Measurements from ENCODE around the gene CCPG1.

The CCPG1 gene

DNA sequence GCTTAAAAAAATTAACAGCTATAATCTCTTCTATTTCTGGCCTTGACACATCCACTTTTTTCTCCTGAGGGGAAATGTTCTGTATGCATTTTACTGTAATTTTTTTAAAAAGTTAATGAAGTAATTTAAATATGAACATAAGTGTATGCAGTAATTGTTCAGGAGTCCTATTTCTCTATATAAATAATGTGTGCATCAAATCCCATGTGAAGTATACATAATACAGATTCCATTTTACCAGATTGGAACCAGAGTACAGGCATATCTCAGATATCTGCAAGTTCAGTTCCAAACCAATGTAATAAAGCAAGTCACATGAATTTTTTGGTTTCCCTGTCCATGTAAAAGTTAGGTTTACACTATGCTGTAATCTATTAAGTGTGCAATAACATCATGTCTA, 26.6 kb downstream of the CCPG1 start:
- no peaks in the 10 kb centered on the region for H3K27me3 ChIP-seq (ENCODE audit: control insufficient read depth, insufficient read depth, low read length)
- no peaks in the 10 kb centered on the region for H3K36me3 ChIP-seq (ENCODE audit: control insufficient read depth, insufficient read depth, low read length)
- H3K27ac ChIP-seq (ENCODE audit: low read depth, low read length): no peak overlapping the region
- H3K4me3 ChIP-seq (ENCODE audit: low read depth, low read length): no peak overlapping the region
- no peaks in the 10 kb centered on the region for H3K9me3 ChIP-seq (ENCODE audit: control insufficient read depth, insufficient read depth, low read length)
- no peak overlapping the region for H3K9ac ChIP-seq (ENCODE audit: low read depth, low read length)
- H3K4me1 ChIP-seq (ENCODE audit: control insufficient read depth, insufficient read depth, low read length): no peaks in the 10 kb centered on the region

GRCh38 chr15:55379095-55379494, 29.1 kb downstream of the CCPG1 start:
- Histone ChIP-seq H3K36me3 (ENCODE audit: control insufficient read depth, insufficient read depth, low read length) (no peaks in the 10 kb centered on the region), H3K27me3 (ENCODE audit: control insufficient read depth, insufficient read depth, low read length) (no peaks in the 10 kb centered on the region), H3K9me3 (ENCODE audit: control insufficient read depth, insufficient read depth, low read length) (no peaks in the 10 kb centered on the region), H3K27ac (ENCODE audit: low read depth, low read length) (no peak overlapping the region), H3K4me1 (ENCODE audit: control insufficient read depth, insufficient read depth, low read length) (no peaks in the 10 kb centered on the region), H3K9ac (ENCODE audit: low read depth, low read length) (no peak overlapping the region), H3K4me3 (ENCODE audit: low read depth, low read length) (no peak overlapping the region)

- Histone ChIP-seq H3K9me3 (ENCODE audit: control insufficient read depth, insufficient read depth, low read length) (no peaks in the 10 kb centered on the region), H3K4me1 (ENCODE audit: control insufficient read depth, insufficient read depth, low read length) (no peaks in the 10 kb centered on the region), H3K27ac (ENCODE audit: low read depth, low read length) (no peak overlapping the region), H3K27me3 (ENCODE audit: control insufficient read depth, insufficient read depth, low read length) (no peaks in the 10 kb centered on the region), H3K4me3 (ENCODE audit: low read depth, low read length) (no peak overlapping the region), H3K36me3 (ENCODE audit: control insufficient read depth, insufficient read depth, low read length) (no peaks in the 10 kb centered on the region), H3K9ac (ENCODE audit: low read depth, low read length) (no peak overlapping the region)
Measured at GRCh38 chr15:55372701-55373440, 35.3 kb downstream of the CCPG1 start.

DNA sequence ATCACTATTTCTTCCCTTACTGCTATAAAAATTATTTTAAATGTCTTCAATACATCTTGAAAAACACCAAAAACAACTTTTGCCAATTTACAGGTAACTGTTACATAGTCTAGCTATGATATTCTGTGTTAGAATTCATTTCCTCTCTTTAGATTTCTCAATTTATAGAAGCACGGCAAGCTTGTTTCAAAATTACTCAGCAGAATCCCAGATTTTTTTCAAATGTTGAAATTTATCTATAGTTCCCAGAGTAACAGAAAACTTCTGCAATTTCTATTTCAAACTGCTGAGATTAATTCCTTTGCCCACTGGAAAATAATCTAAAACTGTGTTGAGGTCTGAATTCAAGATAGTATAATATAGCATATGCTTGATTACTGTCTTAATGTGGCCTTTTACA, 41.2 kb downstream of the CCPG1 start:
- no peaks in the 10 kb centered on the region for H3K4me1 ChIP-seq (ENCODE audit: control insufficient read depth, insufficient read depth, low read length)
- H3K36me3 ChIP-seq (ENCODE audit: control insufficient read depth, insufficient read depth, low read length): no peaks in the 10 kb centered on the region
- no peak overlapping the region for H3K4me3 ChIP-seq (ENCODE audit: low read depth, low read length)
- H3K9ac ChIP-seq (ENCODE audit: low read depth, low read length): no peak overlapping the region
- no peak overlapping the region for H3K27ac ChIP-seq (ENCODE audit: low read depth, low read length)
- H3K27me3 ChIP-seq (ENCODE audit: control insufficient read depth, insufficient read depth, low read length): no peaks in the 10 kb centered on the region
- H3K9me3 ChIP-seq (ENCODE audit: control insufficient read depth, insufficient read depth, low read length): no peaks in the 10 kb centered on the region

GRCh38 chr15:55362641-55363040, 45.5 kb downstream of the CCPG1 start:
- H3K27ac ChIP-seq (ENCODE audit: low read depth, low read length): no peak overlapping the region
- peaks cover 11% of the 10 kb centered on the region; the same call in 1 of the 2 replicates for H3K4me1 ChIP-seq (ENCODE audit: control insufficient read depth, insufficient read depth, low read length)
- H3K4me3 ChIP-seq (ENCODE audit: low read depth, low read length): no peak overlapping the region
- no peak overlapping the region for H3K9ac ChIP-seq (ENCODE audit: low read depth, low read length)
- no peaks in the 10 kb centered on the region for H3K36me3 ChIP-seq (ENCODE audit: control insufficient read depth, insufficient read depth, low read length)
- H3K9me3 ChIP-seq (ENCODE audit: control insufficient read depth, insufficient read depth, low read length): no peaks in the 10 kb centered on the region
- no peaks in the 10 kb centered on the region for H3K27me3 ChIP-seq (ENCODE audit: control insufficient read depth, insufficient read depth, low read length)

DNA sequence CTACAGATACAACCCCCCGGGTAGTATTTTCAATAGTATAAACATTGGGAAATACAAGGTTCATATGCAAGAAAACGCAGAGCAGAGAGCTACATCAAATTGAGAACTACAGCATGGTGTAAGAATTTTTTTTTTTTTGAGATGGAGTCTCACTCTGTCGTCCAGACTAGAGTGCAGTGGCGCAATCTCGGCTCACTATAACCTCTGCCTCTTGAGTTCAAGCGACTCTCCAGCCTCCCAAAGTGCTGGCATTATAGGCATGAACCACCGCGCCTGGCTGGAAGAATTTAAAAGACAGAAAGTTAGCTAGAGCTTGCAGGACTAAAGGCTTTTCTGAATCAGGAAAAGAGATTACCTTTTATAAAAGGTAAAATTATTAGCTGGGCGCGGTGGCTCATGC, 47.1 kb downstream of the CCPG1 start:
- Histone ChIP-seq H3K36me3 (ENCODE audit: control insufficient read depth, insufficient read depth, low read length) (no peaks in the 10 kb centered on the region), H3K27ac (ENCODE audit: low read depth, low read length) (no peak overlapping the region), H3K9me3 (ENCODE audit: control insufficient read depth, insufficient read depth, low read length) (no peaks in the 10 kb centered on the region), H3K4me1 (ENCODE audit: control insufficient read depth, insufficient read depth, low read length) (peaks cover 11% of the 10 kb centered on the region; the same call in 1 of the 2 replicates), H3K27me3 (ENCODE audit: control insufficient read depth, insufficient read depth, low read length) (no peaks in the 10 kb centered on the region), H3K4me3 (ENCODE audit: low read depth, low read length) (no peak overlapping the region), H3K9ac (ENCODE audit: low read depth, low read length) (no peak overlapping the region)

DNA sequence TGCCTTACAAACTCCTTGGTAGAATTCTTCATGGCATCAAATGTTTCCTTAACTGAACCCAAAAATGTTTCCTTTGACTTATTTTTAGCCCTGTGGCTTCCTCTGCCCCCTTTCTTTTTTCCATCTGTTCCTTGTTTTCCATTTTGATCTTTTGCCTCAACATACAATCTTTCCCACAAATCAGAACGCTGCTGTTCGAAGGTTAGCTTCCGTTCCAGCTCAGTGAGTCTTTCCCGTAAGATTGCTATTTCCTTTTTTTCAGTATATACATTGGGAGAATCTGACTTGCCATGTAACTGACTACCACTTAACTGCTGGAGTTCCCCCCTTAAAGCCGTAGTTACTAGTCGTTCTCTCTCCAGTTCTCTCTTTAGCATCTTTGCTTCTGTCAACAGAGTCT, 47.9 kb downstream of the CCPG1 start:
- Histone ChIP-seq H3K4me1 (ENCODE audit: control insufficient read depth, insufficient read depth, low read length) (peaks cover 11% of the 10 kb centered on the region; the same call in 1 of the 2 replicates), H3K27ac (ENCODE audit: low read depth, low read length) (no peak overlapping the region), H3K9ac (ENCODE audit: low read depth, low read length) (no peak overlapping the region)

GRCh38 chr15:55358471-55358870, 49.7 kb downstream of the CCPG1 start:
- Histone ChIP-seq H3K4me3 (ENCODE audit: low read depth, low read length) (no peak overlapping the region), H3K4me1 (ENCODE audit: control insufficient read depth, insufficient read depth, low read length) (peaks cover 13% of the 10 kb centered on the region), H3K27me3 (ENCODE audit: control insufficient read depth, insufficient read depth, low read length) (no peaks in the 10 kb centered on the region), H3K9ac (ENCODE audit: low read depth, low read length) (no peak overlapping the region), H3K36me3 (ENCODE audit: control insufficient read depth, insufficient read depth, low read length) (no peaks in the 10 kb centered on the region), H3K9me3 (ENCODE audit: control insufficient read depth, insufficient read depth, low read length) (no peaks in the 10 kb centered on the region), H3K27ac (ENCODE audit: low read depth, low read length) (no peak overlapping the region)

More for the DNA sequence above, 47.9 kb downstream of the CCPG1 start:
- Histone ChIP-seq H3K4me3 (ENCODE audit: low read depth, low read length) (no peak overlapping the region), H3K9me3 (ENCODE audit: control insufficient read depth, insufficient read depth, low read length) (no peaks in the 10 kb centered on the region), H3K36me3 (ENCODE audit: control insufficient read depth, insufficient read depth, low read length) (no peaks in the 10 kb centered on the region), H3K27me3 (ENCODE audit: control insufficient read depth, insufficient read depth, low read length) (no peaks in the 10 kb centered on the region)

- Histone ChIP-seq H3K36me3 (ENCODE audit: control insufficient read depth, insufficient read depth, low read length) (no peaks in the 10 kb centered on the region), H3K27me3 (ENCODE audit: control insufficient read depth, insufficient read depth, low read length) (no peaks in the 10 kb centered on the region), H3K27ac (ENCODE audit: low read depth, low read length) (no peak overlapping the region), H3K4me3 (ENCODE audit: low read depth, low read length) (no peak overlapping the region), H3K9me3 (ENCODE audit: control insufficient read depth, insufficient read depth, low read length) (no peaks in the 10 kb centered on the region), H3K9ac (ENCODE audit: low read depth, low read length) (no peak overlapping the region), H3K4me1 (ENCODE audit: control insufficient read depth, insufficient read depth, low read length) (peaks cover 19% of the 10 kb centered on the region)
Measured at GRCh38 chr15:55357774-55358173, 50.4 kb downstream of the CCPG1 start.

- H3K9me3 ChIP-seq (ENCODE audit: control insufficient read depth, insufficient read depth, low read length): no peaks in the 10 kb centered on the region
- no peak overlapping the region for H3K9ac ChIP-seq (ENCODE audit: low read depth, low read length)
- peaks cover 26% of the 10 kb centered on the region for H3K4me1 ChIP-seq (ENCODE audit: control insufficient read depth, insufficient read depth, low read length)
- H3K27ac ChIP-seq (ENCODE audit: low read depth, low read length): no peak overlapping the region
- H3K36me3 ChIP-seq (ENCODE audit: control insufficient read depth, insufficient read depth, low read length): no peaks in the 10 kb centered on the region
- H3K4me3 ChIP-seq (ENCODE audit: low read depth, low read length): no peak overlapping the region
- no peaks in the 10 kb centered on the region for H3K27me3 ChIP-seq (ENCODE audit: control insufficient read depth, insufficient read depth, low read length)
Measured at GRCh38 chr15:55356985-55357585, 51.1 kb downstream of the CCPG1 start.

- Histone ChIP-seq H3K27me3 (ENCODE audit: control insufficient read depth, insufficient read depth, low read length) (no peaks in the 10 kb centered on the region), H3K9ac (ENCODE audit: low read depth, low read length) (no peak overlapping the region), H3K36me3 (ENCODE audit: control insufficient read depth, insufficient read depth, low read length) (no peaks in the 10 kb centered on the region), H3K27ac (ENCODE audit: low read depth, low read length) (peak overlapping the region; percentile 13), H3K4me1 (ENCODE audit: control insufficient read depth, insufficient read depth, low read length) (peaks cover 15% of the 10 kb centered on the region), H3K9me3 (ENCODE audit: control insufficient read depth, insufficient read depth, low read length) (no peaks in the 10 kb centered on the region), H3K4me3 (ENCODE audit: low read depth, low read length) (no peak overlapping the region)
Measured at GRCh38 chr15:55353025-55353424, 55.1 kb downstream of the CCPG1 start.

Data from HUES48 (cell line).